ENCODE results near the gene PRKG1. TPM values are rescaled to one million over a fixed set of nuclear protein-coding genes. Genes with fewer than 3 reads are reported as not detected.

The PRKG1 gene
- total and polyA plus RNA-seq, 2 of the 8 experiments (the other 6 are each of a cell fraction or from before 2014, with no cell fraction given), result 4.2 to 15.2 TPM

DNA sequence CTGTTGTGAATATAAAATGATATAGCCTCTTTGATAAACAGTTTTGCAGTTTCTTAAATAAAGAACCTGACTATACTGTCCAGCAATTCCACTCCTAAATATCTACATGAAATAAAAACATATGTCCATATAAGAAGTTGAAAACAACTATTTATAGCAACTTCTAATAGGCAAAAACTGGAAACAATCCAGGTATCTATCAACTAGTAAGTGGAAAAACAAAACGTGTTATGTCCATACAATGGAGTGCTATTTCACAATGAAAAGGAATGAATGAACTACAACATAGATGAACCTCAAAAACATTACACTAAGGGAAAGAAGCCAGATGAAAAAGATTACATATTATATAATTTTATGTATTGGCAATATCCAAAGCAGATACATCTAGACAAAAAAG, 356.2 kb downstream of the PRKG1 start:
- no peak overlapping the region for H3K4ac ChIP-seq (replicated peaks; ENCODE audit: insufficient read length, low read depth, low read length)
- no peak overlapping the region for H2BK120ac ChIP-seq (replicated peaks; ENCODE audit: low read depth, low read length)
- H3K79me2 ChIP-seq (ENCODE audit: control insufficient read depth in 1 of 2, insufficient read depth in 2 of 2, low read length in 2 of 2), result no peaks in the 10 kb centered on the region
- no peak overlapping the region for H3K27ac ChIP-seq (ENCODE audit: low read depth, low read length)
- no peak overlapping the region for H2AFZ ChIP-seq (ENCODE audit: low read length)
- H3K56ac ChIP-seq (replicated peaks; ENCODE audit: insufficient read length, low read depth, low read length), result no peak overlapping the region
- H2BK5ac ChIP-seq (ENCODE audit: low read depth, low read length), result no peak overlapping the region
- H4K91ac ChIP-seq (replicated peaks; ENCODE audit: insufficient read length, low read length), result no peak overlapping the region
- H3K23ac ChIP-seq (ENCODE audit: insufficient read length), result no peak overlapping the region
- H2AK5ac ChIP-seq (ENCODE audit: low read depth, low read length), result no peak overlapping the region
- H2BK15ac ChIP-seq (ENCODE audit: low read length), result no peak overlapping the region
- no peak overlapping the region for H4K8ac ChIP-seq (ENCODE audit: extremely low read depth, insufficient read depth, low read length)
- no peak overlapping the region for H2BK20ac ChIP-seq (ENCODE audit: low read length)
- H3K4me2 ChIP-seq (ENCODE audit: insufficient read depth in 1 of 2, low read depth in 2 of 2, low read length in 2 of 2), result no peak overlapping the region
- H3K79me1 ChIP-seq (ENCODE audit: low read depth, low read length), result no peaks in the 10 kb centered on the region
- no peak for DNase-seq (ENCODE audit: low read depth in 1 of 2, low spot score in 2 of 2)
- no peak overlapping the region for H3K9ac ChIP-seq (replicated peaks in 1 of 4; ENCODE audit: extremely low read depth in 1 of 4, low read depth in 3 of 4, low read length in 3 of 4)
- H2BK12ac ChIP-seq (ENCODE audit: low read depth, low read length), result no peak overlapping the region
- H3K4me1 ChIP-seq (replicated peaks in 1 of 4; ENCODE audit: control insufficient read depth in 3 of 4, insufficient read depth in 4 of 4, low read length in 3 of 4), result peaks cover 0 to 3% (median 1%) of the 10 kb centered on the region in 4 experiments; a peak in 3 of 7 replicates
- H4K5ac ChIP-seq (ENCODE audit: insufficient read length, low read depth, low read length), result no peak overlapping the region
- CTCF ChIA-PET (ENCODE audit: partially characterized antibody), result interaction anchor here (1.3 to 4.5 kb wide), 4 partner anchors 9 to 785 kb away, joined by 3 to 18 read pairs (median 4); no protein-coding TSS in a partner anchor
- no peaks in the 10 kb centered on the region for H3K9me3 ChIP-seq (ENCODE audit: insufficient read depth in 2 of 2, low read depth in 1 of 2, low read length in 1 of 2)
- no peaks in the 10 kb centered on the region for H3K36me3 ChIP-seq (ENCODE audit: control insufficient read depth in 2 of 4, insufficient read depth in 4 of 4, low read length in 3 of 4)
- whole genome bisulfite sequencing, 2 experiments (ENCODE audit: extremely low coverage in 1 of 2, insufficient coverage in 1 of 2, insufficient read length in 1 of 2, insufficient replicate concordance in 2 of 2, low coverage in 1 of 2, low lambda C conversion rate in 2 of 2, missing lambda C conversion rate in 1 of 2), result 85% methylated on average over 1 of the region's 1 CpG; no CpG with 5 or more reads in 1 of the 2 experiments
- no peak for FAIRE-seq
- POLR2A ChIA-PET (ENCODE audit: partially characterized antibody), result no interaction called here
- no peak overlapping the region for H3K18ac ChIP-seq (ENCODE audit: extremely low read depth, low read length)
- H4K20me1 ChIP-seq (replicated peaks in 1 of 2; ENCODE audit: control insufficient read depth in 1 of 2, insufficient read depth in 2 of 2, low read length in 2 of 2), result no peaks in the 10 kb centered on the region
- no peak overlapping the region for H3K4me3 ChIP-seq (ENCODE audit: extremely low read depth in 1 of 4, insufficient read depth in 2 of 4, low read depth in 3 of 4, low read length in 4 of 4)
- H3K23me2 ChIP-seq (ENCODE audit: low read depth, low read length), result no peaks in the 10 kb centered on the region
- H3K27me3 ChIP-seq (replicated peaks in 1 of 4; ENCODE audit: control insufficient read depth in 3 of 4, extremely low read depth in 1 of 4, insufficient read depth in 3 of 4, low read length in 3 of 4), result no peaks in the 10 kb centered on the region
- no peak overlapping the region for H3K14ac ChIP-seq (ENCODE audit: insufficient read length)
- TF ChIP-seq FOSL1 (IDR thresholded peaks at IDR 0.05; ENCODE audit: insufficient read depth, low read depth, low read length) (no peak), HDAC2 (IDR thresholded peaks at IDR 0.05; ENCODE audit: borderline replicate concordance in 1 of 2, low read depth in 2 of 2, low read length in 2 of 2) (no peak)

All from H1 (cell line).